GM12878 (cell line): ENCODE results near the gene SETD7. TPM values are rescaled to one million over a fixed set of nuclear protein-coding genes. Genes with fewer than 3 reads are reported as not detected.

Source experiments
- ATAC-seq: fragments of 200-7000 bp; cut with Tn5 transposase; 3 replicates; pipeline ENCODE4 v1.9.1; 2020; ENCODE audit warnings: mild to moderate bottlenecking, moderate library complexity
- BruUV-seq: library from RNA; stranded (reverse); fragments of 400-500 nt; replicated peaks from 2 replicates; lab custom pipeline; 2021; lab: Mats Ljungman, UMichigan
- CTCF ChIA-PET: fragments of 300-600 bp; sonication (Branson Sonifier 250); formaldehyde crosslinking; extraction: SDS; loops from one replicate; lab custom pipeline; 2021; ENCODE audit warnings: inconsistent platforms; lab: Yijun Ruan, JAX
- POLR2A ChIA-PET: fragments of 350-600 bp; formaldehyde crosslinking; extraction: SDS; loops from one replicate; lab custom pipeline; 2021; ENCODE audit warnings: inconsistent platforms; lab: Charles Lee
- RAD21 ChIA-PET: fragments of 300-600 bp; sonication (Branson Sonifier 250); formaldehyde crosslinking; loops from one replicate; lab custom pipeline; 2023; ENCODE audit warnings: antibody characterized with exemption; ENCODE audit not compliant: unreplicated experiment; lab: Charles Lee
- SMC1A ChIA-PET: fragments of 300-600 bp; sonication (Branson Sonifier 250); formaldehyde crosslinking; loops from one replicate; lab custom pipeline; 2023; ENCODE audit not compliant: unreplicated experiment, uncharacterized antibody; lab: Charles Lee
- DNase-seq: peaks from one replicate; pipeline ENCODE4 v3.0.0-alpha.2; 2011; ENCODE audit warnings: low read depth, low spot score
- FAIRE-seq: peaks from 3 replicates; lab custom pipeline; 2011; peaks lifted over from hg19 to GRCh38; lab: Jason Lieb, UNC
- H2AFZ ChIP-seq: 2 replicates; pipeline ENCODE4 v1.6.0; 2011; ENCODE audit warnings: low read depth, low read length, control low read depth; ENCODE audit not compliant: control insufficient read depth
- H3K27ac ChIP-seq: 2 replicates; pipeline ENCODE4 v1.5.1; 2011; ENCODE audit warnings: control low read depth; ENCODE audit not compliant: control insufficient read depth, insufficient read depth
- H3K27me3 ChIP-seq, 2 experiments: replicated peaks in 1 of 2; 2 replicates each; pipeline versions ENCODE4 v1.6.0 to v1.6.1; 2011; ENCODE audit warnings: low read length in 1 of 2; ENCODE audit not compliant: control insufficient read depth in 2 of 2, insufficient read depth in 2 of 2
- H3K36me3 ChIP-seq, 2 experiments: 2 replicates each; pipeline ENCODE4 v1.5.1; 2011; ENCODE audit warnings: low read length in 1 of 2; ENCODE audit not compliant: control insufficient read depth in 2 of 2, insufficient read depth in 2 of 2
- H3K4me1 ChIP-seq: 2 replicates; pipeline ENCODE4 v1.6.1; 2011; ENCODE audit warnings: mild to moderate bottlenecking, low read length, moderate library complexity, mixed read lengths; ENCODE audit not compliant: control insufficient read depth, insufficient read depth
- H3K4me2 ChIP-seq: 2 replicates; pipeline ENCODE4 v1.6.0; 2011; ENCODE audit warnings: control low read depth; ENCODE audit not compliant: control insufficient read depth, insufficient read depth
- H3K4me3 ChIP-seq: fragments of 200-600 bp; sonication (generic); 2 replicates; pipeline ENCODE4 v1.5.1; 2016
- H3K79me2 ChIP-seq: 2 replicates; pipeline ENCODE4 v1.6.0; 2011; ENCODE audit warnings: low read length; ENCODE audit not compliant: control insufficient read depth, insufficient read depth
- H3K9ac ChIP-seq: 2 replicates; pipeline ENCODE4 v1.8.0; 2011; ENCODE audit warnings: low read length, control low read depth, mixed read lengths; ENCODE audit not compliant: control insufficient read depth, insufficient read depth
- H3K9me3 ChIP-seq: replicated peaks from 3 replicates; pipeline ENCODE4 v1.5.1; 2011; ENCODE audit warnings: mild to moderate bottlenecking, low read length; ENCODE audit not compliant: control insufficient read depth, insufficient read depth
- H4K20me1 ChIP-seq: 2 replicates; pipeline ENCODE4 v1.6.0; 2011; ENCODE audit not compliant: control insufficient read depth, insufficient read depth
- BRCA1 ChIP-seq: IDR thresholded peaks from 2 replicates; pipeline ENCODE4 v1.6.1; 2011; ENCODE audit warnings: low read depth, low read length, improper control_type of control experiment
- CHD1 ChIP-seq: IDR thresholded peaks from 2 replicates; pipeline ENCODE4 v1.6.1; 2012; ENCODE audit warnings: low read depth, low read length, improper control_type of control experiment
- CTCF ChIP-seq, 3 experiments: IDR thresholded peaks in 2 of 3; conservative IDR thresholded peaks in 1 of 3; 2 replicates each; pipeline ENCODE4 v1.5.1; 2011; ENCODE audit warnings: low read depth in 3 of 3, low read length in 3 of 3, mild to moderate bottlenecking in 3 of 3, control low read depth in 2 of 3, moderate library complexity in 2 of 3, inconsistent platforms in 1 of 3, mixed read lengths in 1 of 3; ENCODE audit not compliant: control insufficient read depth in 2 of 3, insufficient read depth in 1 of 3; ENCODE audit errors: extremely low read depth in 1 of 3
- GATAD2B ChIP-seq: fragments of 450-650 bp; conservative IDR thresholded peaks from 2 replicates; pipeline ENCODE4 v1.6.1; 2017; ENCODE audit warnings: low read depth, mild to moderate bottlenecking, moderate library complexity
- HDAC2 ChIP-seq: fragments of 200-600 bp; sonication (generic); IDR thresholded peaks from 2 replicates; pipeline ENCODE4 v1.6.1; 2017
- IRF3 ChIP-seq: fragments of 450-650 bp; IDR thresholded peaks from 2 replicates; pipeline ENCODE4 v1.6.1; 2014; ENCODE audit warnings: mild to moderate bottlenecking
- MEF2B ChIP-seq: fragments of 450-650 bp; IDR thresholded peaks from 2 replicates; pipeline ENCODE4 v1.6.1; 2018; ENCODE audit warnings: mild to moderate bottlenecking, moderate library complexity; ENCODE audit not compliant: partially characterized antibody, poor library complexity, severe bottlenecking
- PBX3 ChIP-seq: IDR thresholded peaks from 2 replicates; pipeline ENCODE4 v1.6.1; 2011; ENCODE audit warnings: mild to moderate bottlenecking, low read depth, low read length, moderate library complexity; ENCODE audit not compliant: insufficient replicate concordance
- POLR2AphosphoS2 ChIP-seq: IDR thresholded peaks from 2 replicates; pipeline ENCODE4 v1.6.1; 2011; ENCODE audit warnings: low read depth, mild to moderate bottlenecking, low read length, improper control_type of control experiment, moderate library complexity
- RELA ChIP-seq: fragments of 450-650 bp; IDR thresholded peaks from 2 replicates; pipeline ENCODE4 v1.8.0; 2014; ENCODE audit warnings: borderline replicate concordance; ENCODE audit not compliant: partially characterized antibody
- REST ChIP-seq: IDR thresholded peaks from 2 replicates; pipeline ENCODE4 v1.6.1; 2012; ENCODE audit warnings: mild to moderate bottlenecking, low read depth, low read length
- SP1 ChIP-seq: IDR thresholded peaks from one replicate; pipeline ENCODE4 v1.6.1; 2011; ENCODE audit warnings: low read depth, low read length
- STAT3 ChIP-seq: IDR thresholded peaks from 2 replicates; pipeline ENCODE4 v1.6.1; 2011; ENCODE audit warnings: low read depth, low read length, improper control_type of control experiment
- ZNF207 ChIP-seq: fragments of 450-650 bp; IDR thresholded peaks from 2 replicates; pipeline ENCODE4 v1.6.1; 2014; ENCODE audit warnings: antibody characterized with exemption, mild to moderate bottlenecking, borderline replicate concordance
- ZNF274 ChIP-seq: IDR thresholded peaks from one replicate; pipeline ENCODE4 v1.8.0; 2011; ENCODE audit not compliant: insufficient read length, insufficient read depth
- ZZZ3 ChIP-seq: IDR thresholded peaks from 2 replicates; pipeline ENCODE4 v1.6.1; 2011; ENCODE audit warnings: low read depth; ENCODE audit not compliant: control insufficient read depth, insufficient read length
- WGBS: methylation state at CpG from one replicate; pipeline ENCODE4 v1.1.6; 2016; ENCODE audit warnings: low lambda C conversion rate; ENCODE audit not compliant: insufficient replicate concordance, insufficient coverage; ENCODE audit errors: missing lambda C conversion rate; 5-methylcytosine and 5-hydroxymethylcytosine counted together
- in situ Hi-C: fragments of 300-500 bp; cut with MboI; formaldehyde crosslinking; loops from 9 replicates; pipeline ENCODE4 v1.14.3; 2018; ENCODE audit warnings: mixed read lengths
- intact Hi-C: fragments of 100-400 bp; cut with micrococcal nuclease; formaldehyde crosslinking; loops from one replicate; pipeline ENCODE4 v1.14.2; 2022; ENCODE audit not compliant: unreplicated experiment
- polyA plus RNA-seq, 11 experiments: library from polyadenylated mRNA; depleted of rRNA in 4 of 11; unstranded in 6 of 11; stranded (reverse) in 5 of 11; fragments of >200 nt; fragmentation: Nextera tagmentation in 4 of 11; fragmentation: Illumina TruSeq in 1 of 11; extraction: Ambion mirVana in 4 of 11; extraction: Trizol in 1 of 11; gene quantifications; 1 replicate in 1 of 11; 2 replicates in 10 of 11; pipeline versions ENCODE4 v1.2.1 to v1.2.3, GENCODE V29; 2011 to 2016; ENCODE audit warnings: inconsistent platforms in 2 of 11, missing spikeins in 2 of 11, low read depth in 1 of 11
- total RNA-seq, 4 experiments: library from RNA; depleted of rRNA in 3 of 4; stranded (reverse); fragments of >200 nt in 3 of 4; fragmentation: Illumina TruSeq in 1 of 4; extraction: Trizol in 1 of 4; gene quantifications; 2 replicates each; pipeline versions ENCODE4 v1.2.1 to v1.2.3, GENCODE V29; 2013 to 2021

The SETD7 gene
- total and polyA plus RNA-seq, 10 of the 15 experiments (the other 5 are each of a cell fraction or from before 2014, with no cell fraction given): 0.03 to 0.82 (median 0.44) TPM

GRCh38 chr4:139493176-139493575 lies 62.8 kb downstream of the SETD7 start (continued):
- no peak for TF ChIP-seq CHD1
- TF ChIP-seq PBX3: no peak
- TF ChIP-seq ZNF274: no peak
- no peak for TF ChIP-seq BRCA1
- no peak for TF ChIP-seq SP1

- H3K36me3 ChIP-seq: no peaks in the 10 kb centered on the region
- POLR2A ChIA-PET: no interaction called here
- no peak overlapping the region for H3K9ac ChIP-seq
- H4K20me1 ChIP-seq: no peaks in the 10 kb centered on the region
- RAD21 ChIA-PET: no interaction called here
- SMC1A ChIA-PET: interaction anchor here (0.5 kb wide), 1 partner anchor 48 kb away, joined by 3 read pairs; no protein-coding TSS in a partner anchor
- no peaks in the 10 kb centered on the region for H3K9me3 ChIP-seq
- H3K4me3 ChIP-seq: no peak overlapping the region
- ATAC-seq (no peak), FAIRE-seq (no peak), DNase-seq (no peak)
- BruUV-seq: no TSS peak
- H3K4me1 ChIP-seq: no peaks in the 10 kb centered on the region
- no peaks in the 10 kb centered on the region for H3K79me2 ChIP-seq
- no peak overlapping the region for H3K4me2 ChIP-seq
- CTCF ChIA-PET: no interaction called here
- WGBS: 49% methylated on average over 2 of the region's 2 CpGs
- H3K27ac ChIP-seq: no peak overlapping the region
- no peaks in the 10 kb centered on the region for H3K27me3 ChIP-seq
- intact Hi-C loops (loop anchor here (10.0 kb wide), 1 partner anchor 162 kb away; no protein-coding TSS in a partner anchor), in situ Hi-C loops (no loop called here)
- H2AFZ ChIP-seq: no peak overlapping the region
- TF ChIP-seq IRF3: no peak
- TF ChIP-seq REST: no peak
- TF ChIP-seq RELA: no peak
- TF ChIP-seq HDAC2: no peak
- TF ChIP-seq ZNF207: no peak
- no peak for TF ChIP-seq CTCF (IDR thresholded peaks at IDR 0.05 in 2 of 3, conservative IDR thresholded peaks at IDR 0.05 in 1 of 3; ENCODE audit: control insufficient read depth in 2 of 3, extremely low read depth in 1 of 3, insufficient read depth in 1 of 3, low read depth in 3 of 3, low read length in 3 of 3)
- no peak for TF ChIP-seq GATAD2B
- TF ChIP-seq ZZZ3: no peak
- no peak for TF ChIP-seq STAT3
- TF ChIP-seq MEF2B: no peak
- no peak for TF ChIP-seq POLR2AphosphoS2
Measured at GRCh38 chr4:139492429-139492828, 63.6 kb downstream of the SETD7 start.
